Activated CD4-positive, alpha-beta memory T cell treated with anti-CD3 and anti-CD28 coated beads for 36 hours (primary cell): ENCODE results near the gene PIK3AP1. TPM values are rescaled to one million over a fixed set of nuclear protein-coding genes. Genes with fewer than 3 reads are reported as not detected.
"Not testable (repeated sequence)": the region's sequence is repeated elsewhere in the genome, so short reads cannot be mapped to it uniquely, and the experiment has no call there.

Source experiments
- CTCF ChIA-PET: fragments of 350-600 bp; sonication (Branson Sonifier 250); formaldehyde crosslinking; loops from one replicate; lab custom pipeline; 2021; ENCODE audit warnings: antibody characterized with exemption, inconsistent platforms; lab: Charles Lee
- POLR2A ChIA-PET: fragments of 350-600 bp; sonication (Branson Sonifier 250); formaldehyde crosslinking; loops from one replicate; lab custom pipeline; 2021; ENCODE audit warnings: antibody characterized with exemption; lab: Charles Lee
- DNase-seq: peaks from one replicate; pipeline ENCODE4 v3.0.0-alpha.2; 2020
- H3K27ac Mint-ChIP-seq: one replicate; pipeline ENCODE4 v1.8.0; 2021; ENCODE audit warnings: mixed read lengths
- H3K27me3 Mint-ChIP-seq: one replicate; pipeline ENCODE4 v1.8.0; 2021; ENCODE audit warnings: mixed read lengths
- H3K36me3 Mint-ChIP-seq: one replicate; pipeline ENCODE4 v1.8.0; 2021; ENCODE audit warnings: mixed read lengths
- H3K4me1 Mint-ChIP-seq: one replicate; pipeline ENCODE4 v1.8.0; 2021; ENCODE audit warnings: low read depth, mixed read lengths
- H3K4me3 Mint-ChIP-seq: one replicate; pipeline ENCODE4 v1.8.0; 2021; ENCODE audit warnings: mild to moderate bottlenecking, mixed read lengths
- H3K9me3 Mint-ChIP-seq: one replicate; pipeline ENCODE4 v1.8.0; 2021; ENCODE audit warnings: mixed read lengths
- intact Hi-C: fragments of 100-400 bp; cut with micrococcal nuclease; formaldehyde crosslinking; loops from one replicate; pipeline ENCODE4 v1.15.1; 2023
- total RNA-seq, 2 experiments: library from RNA; stranded (reverse); gene quantifications; one replicate each; pipeline ENCODE4 v1.2.3, GENCODE V29; 2021

Gene PIK3AP1
- total RNA-seq, 2 experiments from 2014 or later: 3.4 to 4.3 TPM

DNA sequence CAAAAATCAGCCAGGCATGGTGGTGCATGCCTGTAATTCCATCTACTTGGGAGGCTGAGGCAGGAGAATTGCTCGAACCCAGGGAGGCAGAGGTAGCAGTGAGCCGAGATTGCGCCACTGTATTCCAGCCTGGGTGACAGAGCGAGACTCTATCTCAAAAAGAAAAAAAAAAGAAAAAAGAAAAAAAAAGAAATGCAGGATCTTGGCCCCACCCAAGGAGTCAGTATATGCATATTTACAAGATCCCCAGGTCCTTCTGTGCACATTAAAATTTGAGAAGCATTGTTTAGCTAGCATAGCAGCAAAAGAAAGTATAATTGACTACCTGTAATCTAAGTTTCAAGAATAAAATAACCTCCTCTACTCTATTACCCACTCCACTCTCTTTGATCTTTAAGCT lies 15.8 kb downstream of the PIK3AP1 start:
- CTCF ChIA-PET: no interaction called here

DNA sequence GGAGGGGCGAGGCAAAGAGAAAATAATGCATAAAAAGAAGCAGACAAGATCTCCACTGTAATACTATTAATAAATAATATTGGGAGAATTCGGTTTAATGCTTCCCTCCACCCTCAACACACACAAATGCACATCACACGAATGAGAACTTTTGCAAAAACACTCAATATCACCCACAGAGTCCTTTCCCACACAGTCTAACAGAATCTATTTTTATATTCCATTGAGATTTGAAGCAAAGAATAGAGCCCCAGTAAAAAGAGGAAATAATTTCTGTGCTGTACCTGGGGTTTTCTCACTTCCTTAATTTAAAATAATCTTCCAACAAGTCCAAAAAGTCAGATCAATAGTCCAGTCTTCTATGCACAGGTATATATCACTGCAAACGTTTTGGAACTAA lies 17.0 kb downstream of the PIK3AP1 start:
- no peaks in the 10 kb centered on the region for H3K36me3 Mint-ChIP-seq
- POLR2A ChIA-PET: no interaction called here
- no peak overlapping the region for H3K27ac Mint-ChIP-seq
- no peaks in the 10 kb centered on the region for H3K9me3 Mint-ChIP-seq
- DNase-seq: no peak
- no peaks in the 10 kb centered on the region for H3K4me1 Mint-ChIP-seq
- CTCF ChIA-PET: no interaction called here
- no peak overlapping the region for H3K4me3 Mint-ChIP-seq
- no peaks in the 10 kb centered on the region for H3K27me3 Mint-ChIP-seq
- intact Hi-C loops: no loop called here

More for the DNA sequence above, 15.8 kb downstream of the PIK3AP1 start:
- H3K4me1 Mint-ChIP-seq: no peaks in the 10 kb centered on the region
- no peak for DNase-seq
- H3K36me3 Mint-ChIP-seq: no peaks in the 10 kb centered on the region
- no peaks in the 10 kb centered on the region for H3K9me3 Mint-ChIP-seq
- H3K4me3 Mint-ChIP-seq: no peak overlapping the region
- no peak overlapping the region for H3K27ac Mint-ChIP-seq
- no peaks in the 10 kb centered on the region for H3K27me3 Mint-ChIP-seq
- POLR2A ChIA-PET: no interaction called here
- intact Hi-C loops: no loop called here

DNA sequence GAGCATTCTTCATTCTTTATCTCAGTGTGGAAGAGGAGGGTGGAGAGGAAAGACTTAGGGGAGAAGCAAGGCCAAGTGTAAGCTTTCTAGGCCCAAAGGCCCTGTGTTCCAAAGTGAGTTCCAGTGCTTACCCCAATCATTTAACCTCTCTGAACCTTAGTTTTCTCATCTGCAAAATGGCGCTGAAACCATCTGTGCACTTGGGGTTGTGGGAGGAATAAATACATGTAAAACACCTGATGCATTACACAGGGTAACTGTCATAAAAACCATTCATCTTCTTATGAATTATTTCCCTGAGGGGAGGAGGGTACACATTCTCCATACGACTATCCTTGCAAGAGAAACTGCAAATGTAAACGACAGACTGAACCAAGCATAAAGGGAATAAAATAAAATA lies 19.0 kb downstream of the PIK3AP1 start:
- no peaks in the 10 kb centered on the region for H3K36me3 Mint-ChIP-seq
- ChIA-PET CTCF (no interaction called here), POLR2A (no interaction called here)
- intact Hi-C loops: no loop called here
- H3K4me1 Mint-ChIP-seq: peaks cover 3% of the 10 kb centered on the region
- H3K4me3 Mint-ChIP-seq: no peak overlapping the region
- no peaks in the 10 kb centered on the region for H3K9me3 Mint-ChIP-seq
- no peak overlapping the region for H3K27ac Mint-ChIP-seq
- no peaks in the 10 kb centered on the region for H3K27me3 Mint-ChIP-seq
- no peak for DNase-seq

DNA sequence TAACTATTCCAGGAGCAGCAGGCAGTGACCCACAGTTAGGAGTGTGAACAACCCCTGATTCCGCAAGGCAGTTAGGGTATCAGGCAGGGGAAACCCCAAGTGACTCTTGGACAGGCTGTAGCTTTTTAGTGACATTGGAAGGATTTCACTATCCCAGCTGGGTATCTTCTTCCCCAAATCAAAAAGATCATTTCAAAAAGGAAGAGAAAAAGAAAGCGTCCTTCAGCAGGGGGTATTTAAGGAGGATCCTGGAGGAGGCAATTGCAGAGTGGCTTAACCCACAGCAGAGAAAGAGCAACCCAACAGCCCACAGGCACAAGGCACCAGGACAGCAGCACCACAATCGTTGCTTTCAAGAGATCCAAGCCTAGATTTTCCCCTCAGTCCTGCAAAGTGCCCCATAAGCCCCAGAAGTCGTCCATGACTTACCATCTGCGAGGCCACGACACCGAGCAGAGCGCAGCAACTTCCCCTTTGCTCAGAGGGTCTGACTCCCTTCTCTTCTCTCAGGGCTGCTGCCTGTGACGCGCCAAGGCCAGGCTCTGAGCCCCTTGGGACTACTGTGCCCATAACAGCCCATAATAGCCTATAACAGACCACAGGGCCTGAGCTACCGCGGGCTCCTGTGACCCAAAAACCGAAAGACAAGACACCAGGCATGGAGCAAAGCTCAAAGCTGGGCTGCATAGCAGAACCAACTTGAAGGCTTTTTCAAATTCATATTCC lies 19.8 kb downstream of the PIK3AP1 start:
- Mint-ChIP-seq H3K4me3 (no peak overlapping the region), H3K27ac (no peak overlapping the region), H3K4me1 (peaks cover 10% of the 10 kb centered on the region), H3K27me3 (no peaks in the 10 kb centered on the region), H3K36me3 (no peaks in the 10 kb centered on the region), H3K9me3 (no peaks in the 10 kb centered on the region)
- CTCF ChIA-PET: no interaction called here
- POLR2A ChIA-PET: no interaction called here
- DNase-seq: no peak
- intact Hi-C loops: no loop called here

DNA sequence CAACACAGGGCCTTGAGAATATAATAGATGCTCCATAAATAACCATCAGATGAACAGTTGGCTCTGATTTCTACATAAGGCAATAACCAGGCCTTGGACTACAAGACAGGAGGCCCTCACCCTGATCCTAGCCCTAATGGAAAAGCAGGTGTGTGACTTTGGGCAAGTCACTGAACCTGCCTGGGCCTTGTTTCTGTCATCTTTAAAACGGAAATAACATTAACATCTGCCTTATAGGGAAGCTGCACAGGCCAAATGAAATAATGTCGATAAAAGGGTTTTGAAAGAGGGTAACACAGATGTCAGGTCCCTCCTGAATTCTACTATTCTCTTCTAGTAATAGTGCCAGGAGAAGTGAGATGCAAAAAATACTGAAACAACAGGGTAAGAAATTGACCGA lies 20.7 kb downstream of the PIK3AP1 start:
- H3K27ac Mint-ChIP-seq: no peak overlapping the region
- intact Hi-C loops: loop anchor here (5.0 to 10.0 kb wide), 2 partner anchors 47 to 115 kb away; partner anchors contain the start of gene TM9SF3
- ChIA-PET POLR2A (no interaction called here), CTCF (no interaction called here)
- DNase-seq: no peak
- peaks cover 20% of the 10 kb centered on the region for H3K4me1 Mint-ChIP-seq
- H3K36me3 Mint-ChIP-seq: no peaks in the 10 kb centered on the region
- H3K27me3 Mint-ChIP-seq: no peaks in the 10 kb centered on the region
- no peaks in the 10 kb centered on the region for H3K9me3 Mint-ChIP-seq
- no peak overlapping the region for H3K4me3 Mint-ChIP-seq

DNA sequence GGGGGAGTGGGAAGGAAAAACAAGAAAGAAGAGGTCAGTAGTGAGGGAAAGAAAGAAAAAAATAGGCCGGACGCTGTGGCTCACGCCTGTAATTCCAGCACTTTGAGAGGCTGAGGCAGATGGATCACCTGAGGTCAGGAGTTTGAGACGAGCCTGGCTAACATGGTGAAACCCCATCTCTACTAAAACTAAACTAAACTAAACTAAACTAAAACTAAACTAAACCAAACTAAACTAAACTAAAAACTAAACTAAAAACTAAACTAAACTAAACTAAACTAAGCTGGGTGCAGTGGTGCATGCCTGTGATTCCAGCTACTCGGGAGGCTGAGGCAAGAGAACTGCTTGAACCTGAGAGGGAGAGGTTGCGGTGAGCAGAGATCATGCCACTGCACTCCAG lies 22.0 kb downstream of the PIK3AP1 start:
- H3K27ac Mint-ChIP-seq, H3K27me3 Mint-ChIP-seq, H3K36me3 Mint-ChIP-seq, DNase-seq, POLR2A ChIA-PET, H3K9me3 Mint-ChIP-seq, H3K4me3 Mint-ChIP-seq: not testable (repeated sequence)
- CTCF ChIA-PET: interaction anchor here (1.7 kb wide), 1 partner anchor 57 kb away, joined by 4 read pairs; no protein-coding TSS in a partner anchor
- intact Hi-C loops: loop anchor here (5.0 to 10.0 kb wide), 2 partner anchors 46 to 114 kb away; partner anchors contain the start of gene TM9SF3
- H3K4me1 Mint-ChIP-seq: peaks cover 20% of the 10 kb centered on the region

DNA sequence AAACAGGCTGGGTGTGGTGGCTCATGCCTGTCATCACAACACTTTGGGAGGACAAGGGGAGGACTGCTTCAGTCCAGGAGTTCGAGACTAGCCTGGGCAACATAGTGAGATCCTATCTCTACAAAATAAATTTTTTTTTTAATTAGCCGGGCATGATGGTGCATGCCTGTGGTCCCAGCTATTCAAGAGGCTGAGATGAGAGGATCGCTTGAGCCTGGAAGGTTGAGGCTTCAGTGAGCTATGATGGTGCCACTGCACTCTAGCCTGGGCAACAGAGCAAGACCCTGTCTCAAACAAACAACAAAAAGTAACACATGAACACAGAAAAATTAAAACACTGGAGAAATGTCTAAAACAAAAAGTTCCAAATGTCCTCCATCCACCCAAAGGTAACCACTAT lies 22.9 kb downstream of the PIK3AP1 start:
- H3K36me3 Mint-ChIP-seq: no peaks in the 10 kb centered on the region
- no peaks in the 10 kb centered on the region for H3K9me3 Mint-ChIP-seq
- no peak overlapping the region for H3K27ac Mint-ChIP-seq
- ChIA-PET CTCF (interaction anchor here (1.7 kb wide), 1 partner anchor 57 kb away, joined by 4 read pairs; no protein-coding TSS in a partner anchor), POLR2A (no interaction called here)
- H3K27me3 Mint-ChIP-seq: no peaks in the 10 kb centered on the region
- no peak overlapping the region for H3K4me3 Mint-ChIP-seq
- DNase-seq: no peak
- intact Hi-C loops: loop anchor here (5.0 to 10.0 kb wide), 2 partner anchors 45 to 113 kb away; partner anchors contain the start of gene TM9SF3
- H3K4me1 Mint-ChIP-seq: peaks cover 20% of the 10 kb centered on the region

DNA sequence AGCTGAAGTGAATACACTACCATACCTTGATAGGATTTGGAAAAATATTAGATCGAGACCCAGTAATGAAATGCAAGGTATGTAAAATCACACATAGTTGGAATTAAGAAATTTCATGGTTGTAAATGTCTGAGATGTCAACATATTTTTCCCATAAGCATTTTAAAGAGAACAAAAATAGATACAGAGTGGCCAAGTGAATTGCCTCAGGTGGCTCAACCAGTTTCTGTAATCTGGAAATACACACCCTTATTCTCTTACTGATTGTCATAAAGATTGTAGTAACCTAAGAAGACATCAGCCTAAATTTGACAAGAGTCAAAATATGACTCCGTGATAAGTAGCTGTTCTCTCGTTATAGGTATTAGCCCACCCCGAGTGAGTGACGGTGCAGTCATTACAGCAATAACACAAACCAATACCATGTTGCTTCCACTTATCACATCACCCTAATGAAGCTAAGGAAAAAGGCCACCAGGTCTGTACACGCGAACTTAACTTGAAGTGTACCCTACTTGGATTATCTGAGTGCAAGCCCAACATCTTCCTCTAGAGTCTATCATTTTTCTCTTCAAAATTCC lies 23.4 kb downstream of the PIK3AP1 start:
- Mint-ChIP-seq H3K27me3 (no peaks in the 10 kb centered on the region), H3K36me3 (no peaks in the 10 kb centered on the region), H3K4me3 (no peak overlapping the region), H3K4me1 (peaks cover 20% of the 10 kb centered on the region), H3K27ac (no peak overlapping the region), H3K9me3 (no peaks in the 10 kb centered on the region)
- POLR2A ChIA-PET: no interaction called here
- DNase-seq: no peak
- intact Hi-C loops: loop anchor here (5.0 to 10.0 kb wide), 2 partner anchors 45 to 112 kb away; partner anchors contain the start of gene TM9SF3
- CTCF ChIA-PET: interaction anchor here (1.7 kb wide), 1 partner anchor 56 kb away, joined by 4 read pairs; no protein-coding TSS in a partner anchor

DNA sequence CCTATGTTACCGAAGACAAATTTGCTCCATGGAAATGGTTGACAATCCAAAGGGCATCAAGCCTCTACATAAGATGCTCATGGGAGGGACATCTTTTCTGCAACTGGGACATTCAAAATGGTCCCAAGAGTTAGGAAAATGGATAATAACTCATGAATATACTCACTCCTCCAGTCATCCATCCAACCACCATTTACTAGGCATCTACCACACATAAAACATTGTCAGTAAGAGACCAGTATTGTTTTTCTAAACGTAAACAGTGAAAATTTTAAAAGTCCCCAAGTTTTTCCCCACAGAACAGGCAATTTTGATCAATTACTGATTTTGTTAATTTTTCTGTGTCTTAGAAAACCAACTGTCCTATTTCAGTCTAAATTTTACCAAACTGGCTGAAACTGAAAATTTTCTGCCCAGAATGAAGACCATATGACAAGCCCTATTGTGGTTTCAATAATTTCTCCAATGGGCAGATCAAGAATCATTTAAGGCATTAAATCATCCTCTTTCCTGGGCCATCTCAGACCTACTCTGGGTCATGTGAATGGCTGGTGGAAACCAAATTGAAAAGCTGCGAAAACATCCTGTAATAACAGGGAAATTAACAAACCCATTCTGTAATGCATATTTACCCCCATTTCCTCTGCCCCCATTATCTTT lies 24.2 kb downstream of the PIK3AP1 start:
- H3K27ac Mint-ChIP-seq: no peak overlapping the region
- ChIA-PET CTCF (no interaction called here), POLR2A (no interaction called here)
- no peaks in the 10 kb centered on the region for H3K9me3 Mint-ChIP-seq
- H3K27me3 Mint-ChIP-seq: no peaks in the 10 kb centered on the region
- intact Hi-C loops: loop anchor here (5.0 to 10.0 kb wide), 2 partner anchors 44 to 111 kb away; partner anchors contain the start of gene TM9SF3
- no peak overlapping the region for H3K4me3 Mint-ChIP-seq
- DNase-seq: no peak
- no peaks in the 10 kb centered on the region for H3K36me3 Mint-ChIP-seq
- peaks cover 22% of the 10 kb centered on the region for H3K4me1 Mint-ChIP-seq

DNA sequence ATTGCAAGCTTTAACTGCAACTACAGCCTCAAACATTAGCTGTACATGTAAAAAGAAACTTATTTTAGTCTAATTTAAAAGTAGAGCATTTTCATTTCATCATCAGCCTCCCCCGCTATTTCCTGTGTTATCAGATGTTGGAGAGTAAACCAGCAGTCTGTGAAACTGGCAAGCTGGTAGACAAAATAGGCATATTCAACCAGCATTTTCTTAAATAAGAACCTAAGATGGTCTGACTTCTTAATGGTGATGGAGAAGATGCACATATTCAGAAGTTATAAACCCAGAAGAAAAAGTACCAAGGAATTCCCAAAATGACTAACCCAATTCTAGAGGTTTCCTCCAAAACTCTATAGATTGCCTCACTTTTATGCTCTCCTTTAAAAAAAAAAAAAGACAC lies 24.9 kb downstream of the PIK3AP1 start:
- H3K9me3 Mint-ChIP-seq: no peaks in the 10 kb centered on the region
- H3K27ac Mint-ChIP-seq: no peak overlapping the region
- H3K4me3 Mint-ChIP-seq: no peak overlapping the region
- no peaks in the 10 kb centered on the region for H3K27me3 Mint-ChIP-seq
- CTCF ChIA-PET: interaction anchor here (0.6 to 1.5 kb wide), 2 partner anchors 26 to 181 kb away, joined by 3 read pairs; partner anchors contain the start of gene TLL2
- peak; percentile 19 for DNase-seq
- peaks cover 23% of the 10 kb centered on the region for H3K4me1 Mint-ChIP-seq
- intact Hi-C loops: loop anchor here (5.0 to 10.0 kb wide), 2 partner anchors 43 to 111 kb away; partner anchors contain the start of gene TM9SF3
- POLR2A ChIA-PET: no interaction called here
- no peaks in the 10 kb centered on the region for H3K36me3 Mint-ChIP-seq

DNA sequence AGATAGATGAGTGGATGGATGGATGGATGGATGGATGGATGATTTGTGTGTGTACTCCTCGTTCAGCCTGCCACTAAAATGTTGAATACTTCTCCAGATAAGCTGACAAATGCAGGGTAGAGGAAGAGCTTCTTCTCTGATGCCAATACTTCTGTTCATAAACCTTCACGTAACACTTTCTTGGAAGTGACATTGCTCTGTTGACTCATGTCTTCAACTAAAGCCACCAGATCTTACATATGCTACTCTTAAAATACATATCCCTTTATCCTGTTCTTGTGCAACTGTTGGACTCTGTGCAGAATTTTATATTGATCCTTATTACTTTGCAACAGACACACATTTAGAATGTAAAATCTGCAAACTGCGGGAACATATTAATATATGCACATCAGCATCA lies 26.9 kb downstream of the PIK3AP1 start:
- intact Hi-C loops: loop anchor here (10.0 kb wide), 1 partner anchor 109 kb away; the partner anchor contains the start of gene TM9SF3
- H3K4me3 Mint-ChIP-seq: no peak overlapping the region
- ChIA-PET CTCF (no interaction called here), POLR2A (no interaction called here)
- H3K4me1 Mint-ChIP-seq: peaks cover 23% of the 10 kb centered on the region
- H3K9me3 Mint-ChIP-seq: no peaks in the 10 kb centered on the region
- H3K27me3 Mint-ChIP-seq: no peaks in the 10 kb centered on the region
- no peaks in the 10 kb centered on the region for H3K36me3 Mint-ChIP-seq
- no peak for DNase-seq
- no peak overlapping the region for H3K27ac Mint-ChIP-seq

DNA sequence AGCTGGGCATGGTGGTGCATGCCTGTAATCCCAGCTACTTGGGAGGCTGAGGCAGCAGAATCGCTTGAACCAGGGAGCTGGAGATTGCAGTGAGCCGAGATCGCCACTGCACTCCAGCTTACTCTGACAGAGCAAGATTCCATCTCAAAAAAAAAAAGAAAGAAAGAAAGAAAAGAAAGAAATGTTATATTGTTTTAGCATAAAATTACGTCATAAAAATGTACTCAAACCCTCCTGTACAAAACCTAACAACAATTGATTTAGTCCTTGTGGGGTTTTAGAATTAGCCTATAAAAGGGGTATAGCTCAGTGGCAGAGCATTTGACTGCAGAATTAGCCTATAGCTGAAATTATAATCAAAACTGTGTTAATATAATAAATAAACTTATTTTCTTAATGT lies 27.9 kb downstream of the PIK3AP1 start:
- Mint-ChIP-seq H3K36me3 (no peaks in the 10 kb centered on the region), H3K4me1 (peaks cover 25% of the 10 kb centered on the region), H3K27me3 (no peaks in the 10 kb centered on the region), H3K27ac (no peak overlapping the region), H3K4me3 (no peak overlapping the region), H3K9me3 (no peaks in the 10 kb centered on the region)
- DNase-seq: no peak
- ChIA-PET POLR2A (no interaction called here), CTCF (no interaction called here)
- intact Hi-C loops: loop anchor here (10.0 kb wide), 1 partner anchor 108 kb away; the partner anchor contains the start of gene TM9SF3
